WERI-Rb-1 (cell line): ENCODE measurements around the gene SHE.

Experiments used
- DNase-seq: peaks from one replicate; pipeline ENCODE4 v3.0.0-alpha.2; 2020
- H3K27ac ChIP-seq: fragments of 250-450 bp; sonication (Bioruptor Pico); 2 replicates; pipeline ENCODE4 v1.5.1; 2020; ENCODE audit warnings: mild to moderate bottlenecking, moderate library complexity
- H3K27me3 ChIP-seq: fragments of 250-450 bp; sonication (Bioruptor Pico); 2 replicates; pipeline ENCODE4 v1.5.1; 2021; ENCODE audit warnings: mild to moderate bottlenecking, low read depth, moderate library complexity; ENCODE audit not compliant: insufficient read depth, severe bottlenecking
- H3K36me3 ChIP-seq: fragments of 250-450 bp; sonication (Bioruptor Pico); 2 replicates; pipeline ENCODE4 v1.5.1; 2020; ENCODE audit warnings: mild to moderate bottlenecking, moderate library complexity
- H3K4me3 ChIP-seq: 2 replicates; pipeline ENCODE4 v1.5.1; 2011; ENCODE audit warnings: low read depth, mild to moderate bottlenecking, control low read depth, low read length
- H3K9me3 ChIP-seq: fragments of 250-450 bp; sonication (Bioruptor Pico); 2 replicates; pipeline ENCODE4 v1.5.1; 2021; ENCODE audit warnings: mild to moderate bottlenecking, moderate library complexity; ENCODE audit not compliant: severe bottlenecking
- CTCF ChIP-seq: IDR thresholded peaks from 2 replicates; pipeline ENCODE4 v1.5.1; 2011; ENCODE audit warnings: low read depth, mild to moderate bottlenecking, control low read depth, inconsistent platforms, low read length

Gene SHE

GRCh38 chr1:154483941-154484803, 18.0 kb downstream of the SHE start:
- H3K36me3 ChIP-seq, result no peaks in the 10 kb centered on the region
- no peak overlapping the region for H3K4me3 ChIP-seq
- no peak overlapping the region for H3K27ac ChIP-seq
- TF ChIP-seq CTCF, result no peak
- DNase-seq, result no peak
- H3K9me3 ChIP-seq, result peaks cover 5% of the 10 kb centered on the region
- H3K27me3 ChIP-seq, result peaks cover 74% of the 10 kb centered on the region

- peaks cover 72% of the 10 kb centered on the region for H3K27me3 ChIP-seq
- H3K4me3 ChIP-seq, result no peak overlapping the region
- TF ChIP-seq CTCF, result no peak
- DNase-seq, result peak; percentile 49
- no peaks in the 10 kb centered on the region for H3K9me3 ChIP-seq
- no peak overlapping the region for H3K27ac ChIP-seq
- no peaks in the 10 kb centered on the region for H3K36me3 ChIP-seq
These were observed 21.2 kb downstream of the SHE start for GRCh38 chr1:154481053-154481452.

GRCh38 chr1:154479764-154480421, 22.3 kb downstream of the SHE start:
- peak; percentile 98 for TF ChIP-seq CTCF
- H3K27me3 ChIP-seq, result peaks cover 72% of the 10 kb centered on the region
- no peak overlapping the region for H3K27ac ChIP-seq
- DNase-seq, result peak; percentile 86
- H3K36me3 ChIP-seq, result no peaks in the 10 kb centered on the region
- no peak overlapping the region for H3K4me3 ChIP-seq
- H3K9me3 ChIP-seq, result no peaks in the 10 kb centered on the region

GRCh38 chr1:154478639-154479038, 23.6 kb downstream of the SHE start:
- Histone ChIP-seq H3K4me3 (no peak overlapping the region), H3K36me3 (no peaks in the 10 kb centered on the region), H3K9me3 (no peaks in the 10 kb centered on the region), H3K27me3 (peaks cover 74% of the 10 kb centered on the region), H3K27ac (no peak overlapping the region)
- DNase-seq, result no peak
- no peak for TF ChIP-seq CTCF

GRCh38 chr1:154478013-154478412, 24.2 kb downstream of the SHE start:
- Histone ChIP-seq H3K27me3 (peaks cover 74% of the 10 kb centered on the region), H3K4me3 (no peak overlapping the region), H3K36me3 (no peaks in the 10 kb centered on the region), H3K27ac (no peak overlapping the region), H3K9me3 (no peaks in the 10 kb centered on the region)
- TF ChIP-seq CTCF, result no peak
- DNase-seq, result no peak
